ENCODE measurements around the gene SPN.

DNA sequence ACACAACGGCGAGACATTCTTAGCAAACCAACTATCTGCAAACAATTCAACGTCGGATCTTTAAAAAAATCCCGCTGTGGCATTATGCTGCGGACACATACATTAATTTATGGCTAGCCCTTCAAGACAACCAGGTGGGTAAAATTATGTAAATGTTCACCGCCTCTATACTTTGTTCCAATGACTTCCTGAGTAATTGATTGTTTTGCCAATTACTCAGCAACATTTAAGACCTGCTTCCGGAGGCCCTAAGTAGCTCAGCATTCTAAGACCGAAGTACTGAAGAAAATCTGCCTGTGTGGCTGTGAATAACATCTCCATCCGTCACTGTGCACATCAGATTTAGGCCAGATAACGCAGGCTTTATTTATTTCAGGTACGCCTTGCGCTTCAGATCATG is 39.2 kb downstream of the SPN start:
- TF ChIP-seq, protein P1, sequence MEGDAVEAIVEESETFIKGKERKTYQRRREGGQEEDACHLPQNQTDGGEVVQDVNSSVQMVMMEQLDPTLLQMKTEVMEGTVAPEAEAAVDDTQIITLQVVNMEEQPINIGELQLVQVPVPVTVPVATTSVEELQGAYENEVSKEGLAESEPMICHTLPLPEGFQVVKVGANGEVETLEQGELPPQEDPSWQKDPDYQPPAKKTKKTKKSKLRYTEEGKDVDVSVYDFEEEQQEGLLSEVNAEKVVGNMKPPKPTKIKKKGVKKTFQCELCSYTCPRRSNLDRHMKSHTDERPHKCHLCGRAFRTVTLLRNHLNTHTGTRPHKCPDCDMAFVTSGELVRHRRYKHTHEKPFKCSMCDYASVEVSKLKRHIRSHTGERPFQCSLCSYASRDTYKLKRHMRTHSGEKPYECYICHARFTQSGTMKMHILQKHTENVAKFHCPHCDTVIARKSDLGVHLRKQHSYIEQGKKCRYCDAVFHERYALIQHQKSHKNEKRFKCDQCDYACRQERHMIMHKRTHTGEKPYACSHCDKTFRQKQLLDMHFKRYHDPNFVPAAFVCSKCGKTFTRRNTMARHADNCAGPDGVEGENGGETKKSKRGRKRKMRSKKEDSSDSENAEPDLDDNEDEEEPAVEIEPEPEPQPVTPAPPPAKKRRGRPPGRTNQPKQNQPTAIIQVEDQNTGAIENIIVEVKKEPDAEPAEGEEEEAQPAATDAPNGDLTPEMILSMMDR (IDR thresholded peaks at IDR 0.05) = no peak
- no peak for TF ChIP-seq POLR2A (IDR thresholded peaks at IDR 0.05)
